ENCODE data around the gene RNF207. TPM values are rescaled to one million over a fixed set of nuclear protein-coding genes. Genes with fewer than 3 reads are reported as not detected.

The RNF207 gene
- total and polyA plus RNA-seq, 2 of the 13 experiments (the other 11 are each of a cell fraction or from before 2014, with no cell fraction given): 9.8 to 15.9 TPM

DNA sequence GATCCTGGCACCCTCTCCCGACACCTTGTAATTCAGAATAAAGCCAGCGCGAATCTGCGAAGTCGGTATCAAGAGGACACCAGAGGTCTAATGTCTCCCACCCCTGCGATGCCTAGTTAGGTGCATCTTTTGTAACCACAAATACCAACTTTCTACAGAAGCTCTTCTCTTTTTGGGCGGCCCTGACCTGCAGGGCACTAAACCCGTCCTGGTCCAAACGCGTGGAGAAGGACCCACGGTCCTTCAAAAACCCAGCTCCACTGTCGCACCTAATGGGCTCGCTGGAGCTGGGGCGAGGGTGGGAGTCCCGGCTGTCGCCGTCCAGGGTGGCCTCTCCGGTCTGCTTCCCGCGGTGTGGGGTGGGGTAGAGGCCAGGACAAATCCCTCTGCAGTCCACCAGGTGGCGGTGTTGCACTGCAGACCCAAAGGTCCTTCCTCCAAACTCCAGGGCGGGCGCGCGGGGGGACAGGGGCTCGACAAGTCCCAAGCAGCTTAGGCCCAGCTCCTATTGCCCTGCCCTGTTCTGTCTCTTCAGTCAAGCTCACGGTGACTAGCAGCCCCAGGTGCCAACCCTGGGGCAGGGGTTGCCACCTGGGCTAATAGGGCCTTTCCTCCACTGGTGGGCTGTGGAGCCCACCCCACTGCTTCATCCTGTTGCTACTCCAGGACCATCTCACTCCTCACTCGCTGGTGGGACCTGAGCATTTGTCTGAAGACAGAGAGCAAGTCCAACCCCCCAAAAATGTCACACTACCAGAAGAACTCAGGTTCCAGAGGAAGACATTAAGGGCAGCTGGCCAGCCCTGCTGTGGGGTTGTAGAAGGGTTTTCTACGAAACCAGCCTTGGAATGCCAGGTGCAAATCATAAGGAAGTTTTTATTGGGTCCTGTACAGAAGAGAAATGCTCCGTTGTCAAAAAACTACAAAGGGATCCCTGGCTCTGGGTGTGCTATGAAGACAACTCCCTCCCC lies 40.9 kb downstream of the RNF207 start (continued):
- TF ChIP-seq RXRA (CRISPR knock-in tag; IDR thresholded peaks at IDR 0.05) (0 out of 2 replicates have a peak, but pooled peaks have one; percentile 39), EZH2 (conservative IDR thresholded peaks at IDR 0.05; ENCODE audit: low read depth, low read length) (peak; percentile 82), KDM5B (CRISPR knock-in tag; IDR thresholded peaks at IDR 0.05; ENCODE audit: borderline replicate concordance) (0 out of 2 replicates have a peak, but pooled peaks have one; percentile 3), PHF20 (CRISPR knock-in tag; IDR thresholded peaks at IDR 0.05) (0 out of 2 replicates have a peak, but pooled peaks have one; percentile 14), ZNF335 (CRISPR knock-in tag; IDR thresholded peaks at IDR 0.05) (no peak), NONO (IDR thresholded peaks at IDR 0.05) (no peak), NONO (CRISPR knock-in tag; conservative IDR thresholded peaks at IDR 0.05) (no peak), KDM2A (CRISPR knock-in tag; IDR thresholded peaks at IDR 0.05; ENCODE audit: borderline replicate concordance, low read depth) (peak; percentile 35; the same call in 1 of the 2 replicates), ZNF766 (CRISPR knock-in tag; IDR thresholded peaks at IDR 0.05; ENCODE audit: borderline replicate concordance) (no peak), ZNF629 (CRISPR knock-in tag; conservative IDR thresholded peaks at IDR 0.05) (no peak), PRMT3 (CRISPR knock-in tag; IDR thresholded peaks at IDR 0.05; ENCODE audit: borderline replicate concordance, low read depth) (no peak), SALL2 (CRISPR knock-in tag; IDR thresholded peaks at IDR 0.05) (no peak)
- TF ChIP-seq, protein P1, sequence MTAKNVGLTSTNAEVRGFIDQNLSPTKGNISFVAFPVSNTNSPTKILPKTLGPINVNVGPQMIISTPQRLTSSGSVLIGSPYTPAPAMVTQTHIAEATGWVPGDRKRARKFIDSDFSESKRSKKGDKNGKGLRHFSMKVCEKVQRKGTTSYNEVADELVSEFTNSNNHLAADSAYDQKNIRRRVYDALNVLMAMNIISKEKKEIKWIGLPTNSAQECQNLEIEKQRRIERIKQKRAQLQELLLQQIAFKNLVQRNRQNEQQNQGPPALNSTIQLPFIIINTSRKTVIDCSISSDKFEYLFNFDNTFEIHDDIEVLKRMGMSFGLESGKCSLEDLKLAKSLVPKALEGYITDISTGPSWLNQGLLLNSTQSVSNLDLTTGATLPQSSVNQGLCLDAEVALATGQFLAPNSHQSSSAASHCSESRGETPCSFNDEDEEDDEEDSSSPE (CRISPR knock-in tag; IDR thresholded peaks at IDR 0.05): 0 out of 2 replicates have a peak, but pooled peaks have one; percentile 22
- TF ChIP-seq, protein P2, sequence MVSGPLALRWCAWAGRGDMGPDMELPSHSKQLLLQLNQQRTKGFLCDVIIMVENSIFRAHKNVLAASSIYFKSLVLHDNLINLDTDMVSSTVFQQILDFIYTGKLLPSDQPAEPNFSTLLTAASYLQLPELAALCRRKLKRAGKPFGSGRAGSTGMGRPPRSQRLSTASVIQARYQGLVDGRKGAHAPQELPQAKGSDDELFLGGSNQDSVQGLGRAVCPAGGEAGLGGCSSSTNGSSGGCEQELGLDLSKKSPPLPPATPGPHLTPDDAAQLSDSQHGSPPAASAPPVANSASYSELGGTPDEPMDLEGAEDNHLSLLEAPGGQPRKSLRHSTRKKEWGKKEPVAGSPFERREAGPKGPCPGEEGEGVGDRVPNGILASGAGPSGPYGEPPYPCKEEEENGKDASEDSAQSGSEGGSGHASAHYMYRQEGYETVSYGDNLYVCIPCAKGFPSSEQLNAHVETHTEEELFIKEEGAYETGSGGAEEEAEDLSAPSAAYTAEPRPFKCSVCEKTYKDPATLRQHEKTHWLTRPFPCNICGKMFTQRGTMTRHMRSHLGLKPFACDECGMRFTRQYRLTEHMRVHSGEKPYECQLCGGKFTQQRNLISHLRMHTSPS (CRISPR knock-in tag; IDR thresholded peaks at IDR 0.05; ENCODE audit: low read depth): no peak
- TF ChIP-seq, protein P3, sequence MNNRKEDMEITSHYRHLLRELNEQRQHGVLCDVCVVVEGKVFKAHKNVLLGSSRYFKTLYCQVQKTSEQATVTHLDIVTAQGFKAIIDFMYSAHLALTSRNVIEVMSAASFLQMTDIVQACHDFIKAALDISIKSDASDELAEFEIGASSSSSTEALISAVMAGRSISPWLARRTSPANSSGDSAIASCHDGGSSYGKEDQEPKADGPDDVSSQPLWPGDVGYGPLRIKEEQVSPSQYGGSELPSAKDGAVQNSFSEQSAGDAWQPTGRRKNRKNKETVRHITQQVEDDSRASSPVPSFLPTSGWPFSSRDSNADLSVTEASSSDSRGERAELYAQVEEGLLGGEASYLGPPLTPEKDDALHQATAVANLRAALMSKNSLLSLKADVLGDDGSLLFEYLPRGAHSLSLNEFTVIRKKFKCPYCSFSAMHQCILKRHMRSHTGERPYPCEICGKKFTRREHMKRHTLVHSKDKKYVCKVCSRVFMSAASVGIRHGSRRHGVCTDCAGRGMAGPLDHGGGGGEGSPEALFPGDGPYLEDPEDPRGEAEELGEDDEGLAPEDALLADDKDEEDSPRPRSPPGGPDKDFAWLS (CRISPR knock-in tag; IDR thresholded peaks at IDR 0.05; ENCODE audit: borderline replicate concordance): no peak
- TF ChIP-seq, protein P4, sequence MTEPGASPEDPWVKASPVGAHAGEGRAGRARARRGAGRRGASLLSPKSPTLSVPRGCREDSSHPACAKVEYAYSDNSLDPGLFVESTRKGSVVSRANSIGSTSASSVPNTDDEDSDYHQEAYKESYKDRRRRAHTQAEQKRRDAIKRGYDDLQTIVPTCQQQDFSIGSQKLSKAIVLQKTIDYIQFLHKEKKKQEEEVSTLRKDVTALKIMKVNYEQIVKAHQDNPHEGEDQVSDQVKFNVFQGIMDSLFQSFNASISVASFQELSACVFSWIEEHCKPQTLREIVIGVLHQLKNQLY (CRISPR knock-in tag; IDR thresholded peaks at IDR 0.05): no peak
- TF ChIP-seq, protein P5, sequence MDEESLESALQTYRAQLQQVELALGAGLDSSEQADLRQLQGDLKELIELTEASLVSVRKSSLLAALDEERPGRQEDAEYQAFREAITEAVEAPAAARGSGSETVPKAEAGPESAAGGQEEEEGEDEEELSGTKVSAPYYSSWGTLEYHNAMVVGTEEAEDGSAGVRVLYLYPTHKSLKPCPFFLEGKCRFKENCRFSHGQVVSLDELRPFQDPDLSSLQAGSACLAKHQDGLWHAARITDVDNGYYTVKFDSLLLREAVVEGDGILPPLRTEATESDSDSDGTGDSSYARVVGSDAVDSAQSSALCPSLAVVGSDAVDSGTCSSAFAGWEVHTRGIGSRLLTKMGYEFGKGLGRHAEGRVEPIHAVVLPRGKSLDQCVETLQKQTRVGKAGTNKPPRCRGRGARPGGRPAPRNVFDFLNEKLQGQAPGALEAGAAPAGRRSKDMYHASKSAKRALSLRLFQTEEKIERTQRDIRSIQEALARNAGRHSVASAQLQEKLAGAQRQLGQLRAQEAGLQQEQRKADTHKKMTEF (CRISPR knock-in tag; IDR thresholded peaks at IDR 0.05): 0 out of 2 replicates have a peak, but pooled peaks have one; percentile 26
